NCI-H1092 (cell line): Measurements from ENCODE around the gene NXNL1.
A peak's percentile ranks its signal among the peaks of the same experiment; 100 is the strongest.

Source experiments
- DNase-seq: peaks from one replicate; lab custom pipeline; 2025; lab: John Stamatoyannopoulos, UW

The NXNL1 gene

GRCh38 chr19:17419621-17420474 lies 40.9 kb downstream of the NXNL1 start, which contains the start of gene MVB12A:
MVB12A (plus strand) TSS chr19:17420047; CDS start chr19:17420136, 89 bp downstream.
- DNase-seq: peak; percentile 98

GRCh38 chr19:17419154-17419620 lies 41.5 kb downstream of the NXNL1 start:
- DNase-seq: no peak

- no peak for DNase-seq
These were observed 42.0 kb downstream of the NXNL1 start for GRCh38 chr19:17418710-17419109.

GRCh38 chr19:17415121-17415520 lies 45.6 kb downstream of the NXNL1 start:
- no peak for DNase-seq

GRCh38 chr19:17414097-17414496 lies 46.6 kb downstream of the NXNL1 start:
- DNase-seq: no peak

- no peak for DNase-seq
These were observed 48.9 kb downstream of the NXNL1 start for GRCh38 chr19:17411801-17412200.

- DNase-seq: no peak
These were observed 50.7 kb downstream of the NXNL1 start for GRCh38 chr19:17409990-17410389.

GRCh38 chr19:17406887-17407196 lies 53.9 kb downstream of the NXNL1 start:
- no peak for DNase-seq

GRCh38 chr19:17406046-17406886 lies 54.5 kb downstream of the NXNL1 start:
- DNase-seq: no peak
